Dedifferentiated amniotic fluid mesenchymal stem cell (primary cell): ENCODE results near the gene ZBTB7A.

Experiments used
- DNase-seq: peaks from one replicate; pipeline ENCODE4 v3.0.0-alpha.2; 2016; ENCODE audit errors: extremely low spot score

Gene ZBTB7A

GRCh38 chr19:4068047-4068966, 1.6 kb upstream of the ZBTB7A start:
- no peak for DNase-seq

DNA sequence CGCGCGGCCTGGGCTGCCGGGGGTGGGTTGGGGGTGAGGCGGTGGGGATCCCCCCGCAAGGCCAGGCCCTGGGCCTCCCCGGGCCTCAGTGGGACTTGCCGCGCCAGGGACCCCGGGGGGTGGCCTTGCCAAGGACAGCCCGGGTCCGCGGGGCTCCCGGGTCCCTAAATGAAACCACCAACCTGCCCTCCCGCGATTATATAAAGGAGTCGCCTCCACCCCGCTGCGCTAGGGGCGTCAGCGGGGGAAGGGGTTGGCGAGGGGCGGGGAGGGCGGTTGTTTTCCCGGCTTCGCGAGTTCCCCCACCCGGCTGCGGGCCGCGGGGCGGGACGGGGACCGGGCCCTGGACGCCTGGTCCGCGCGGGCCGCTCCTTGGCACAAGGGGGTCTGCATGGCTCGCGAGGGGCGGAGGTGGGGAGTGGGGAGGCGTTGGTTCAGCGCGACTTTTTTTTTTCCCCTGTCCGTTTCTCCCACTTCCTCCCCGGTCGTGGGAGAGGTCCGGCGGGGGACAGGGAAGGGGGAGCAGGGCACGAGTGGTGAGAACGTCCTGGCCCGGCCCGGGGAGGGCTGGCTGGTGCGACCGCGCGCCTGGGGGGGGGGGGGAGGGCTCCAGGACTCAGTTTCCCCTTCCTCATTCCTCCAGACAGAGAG, 822 bp upstream of the ZBTB7A start:
- DNase-seq: no peak

GRCh38 chr19:4066176-4066606, 508 bp downstream of the ZBTB7A start:
- no peak for DNase-seq

DNA sequence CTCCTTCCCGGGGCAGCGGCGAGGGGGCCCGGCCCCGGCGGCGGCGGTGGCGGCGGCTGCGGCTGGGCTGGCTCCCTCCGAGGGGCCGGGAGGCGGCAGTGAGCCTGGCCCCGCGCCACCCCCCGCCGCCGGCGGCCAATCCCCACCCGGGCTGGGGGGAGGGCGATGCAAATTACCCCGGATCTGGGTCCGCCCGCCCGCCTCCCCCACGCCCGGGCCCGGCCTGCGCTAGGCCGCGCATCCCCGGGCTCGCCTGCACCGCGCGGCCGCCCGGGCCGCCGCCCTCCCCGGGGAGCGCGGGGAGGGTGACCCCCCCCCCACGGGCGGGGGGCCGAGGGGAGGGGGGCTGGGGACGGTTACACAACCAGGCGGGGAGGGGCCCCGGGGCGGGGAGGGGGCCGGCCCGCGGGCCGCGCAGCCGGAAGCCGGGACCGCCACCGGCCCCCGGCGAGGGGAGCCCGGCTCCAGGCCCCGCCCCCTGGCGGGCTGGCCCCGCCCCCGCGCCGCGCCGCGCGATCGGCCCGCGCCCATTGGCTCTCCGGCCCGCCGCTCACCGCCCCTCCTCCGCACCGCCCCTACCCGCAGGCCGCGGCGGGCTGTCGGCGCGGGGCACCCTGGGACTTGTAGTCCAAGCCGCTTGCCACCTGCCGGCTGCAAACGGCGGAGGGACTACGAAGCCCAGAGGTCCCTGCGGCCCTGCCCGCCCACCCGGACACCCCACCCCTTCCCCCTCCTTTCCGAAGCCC, 1.1 kb downstream of the ZBTB7A start:
- DNase-seq: peak; percentile 94

GRCh38 chr19:4064496-4065260, 2.0 kb downstream of the ZBTB7A start:
- DNase-seq: no peak

DNA sequence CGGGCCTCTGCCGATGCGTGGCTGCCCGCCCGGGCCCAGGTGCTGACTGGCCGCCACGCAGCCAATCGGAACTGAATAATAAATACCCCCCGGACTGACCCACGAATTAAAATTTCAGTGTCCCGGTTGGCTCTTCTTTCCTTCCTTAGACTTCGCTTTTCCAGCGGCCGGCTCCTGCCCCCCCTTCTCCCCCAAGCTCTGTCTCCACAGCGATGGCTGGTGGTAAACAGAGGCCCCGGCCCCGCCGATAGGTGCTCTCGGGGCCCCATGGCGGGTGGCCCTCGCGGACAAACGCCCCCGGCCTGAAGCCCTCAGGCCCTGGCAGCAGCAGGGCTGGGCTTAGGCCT, 2.6 kb downstream of the ZBTB7A start:
- DNase-seq: no peak

DNA sequence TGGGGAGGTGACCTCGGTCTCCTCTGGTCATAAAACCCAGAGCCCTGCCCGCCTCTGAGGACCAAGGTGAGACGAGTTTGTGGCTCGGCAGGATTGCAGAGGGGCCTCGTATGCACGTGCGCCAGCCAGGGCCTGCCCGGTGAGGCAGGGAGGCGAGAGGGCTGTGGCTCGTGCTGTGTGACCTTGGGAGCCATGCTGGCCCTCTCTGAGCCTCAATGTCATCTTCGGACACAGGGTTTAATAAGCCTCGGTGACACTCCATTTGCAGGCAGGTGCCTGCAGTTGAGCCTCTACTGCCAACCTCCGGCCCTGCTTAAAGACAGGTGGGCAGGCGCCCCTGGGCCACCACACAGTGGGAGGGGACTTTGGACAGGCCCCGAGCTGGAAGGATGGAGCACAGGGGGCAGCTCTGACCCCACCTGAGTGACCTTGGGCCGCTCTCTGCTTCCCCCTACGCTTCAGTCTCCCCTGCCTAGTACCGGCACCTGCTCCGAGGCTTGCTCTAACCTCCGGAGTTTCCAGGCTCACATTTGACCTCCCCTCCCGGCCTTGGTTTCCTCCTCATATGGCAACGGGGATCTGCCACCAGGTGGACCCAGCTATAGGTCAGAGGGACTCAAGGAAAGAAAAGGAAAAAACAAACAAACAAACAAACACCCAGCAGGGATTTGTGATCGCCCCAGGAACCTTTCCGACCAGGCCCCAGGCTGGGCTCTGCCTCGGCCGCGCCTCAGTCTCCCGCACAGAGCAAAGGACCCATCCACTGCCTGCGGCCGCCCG, 3.1 kb downstream of the ZBTB7A start:
- DNase-seq: no peak

DNA sequence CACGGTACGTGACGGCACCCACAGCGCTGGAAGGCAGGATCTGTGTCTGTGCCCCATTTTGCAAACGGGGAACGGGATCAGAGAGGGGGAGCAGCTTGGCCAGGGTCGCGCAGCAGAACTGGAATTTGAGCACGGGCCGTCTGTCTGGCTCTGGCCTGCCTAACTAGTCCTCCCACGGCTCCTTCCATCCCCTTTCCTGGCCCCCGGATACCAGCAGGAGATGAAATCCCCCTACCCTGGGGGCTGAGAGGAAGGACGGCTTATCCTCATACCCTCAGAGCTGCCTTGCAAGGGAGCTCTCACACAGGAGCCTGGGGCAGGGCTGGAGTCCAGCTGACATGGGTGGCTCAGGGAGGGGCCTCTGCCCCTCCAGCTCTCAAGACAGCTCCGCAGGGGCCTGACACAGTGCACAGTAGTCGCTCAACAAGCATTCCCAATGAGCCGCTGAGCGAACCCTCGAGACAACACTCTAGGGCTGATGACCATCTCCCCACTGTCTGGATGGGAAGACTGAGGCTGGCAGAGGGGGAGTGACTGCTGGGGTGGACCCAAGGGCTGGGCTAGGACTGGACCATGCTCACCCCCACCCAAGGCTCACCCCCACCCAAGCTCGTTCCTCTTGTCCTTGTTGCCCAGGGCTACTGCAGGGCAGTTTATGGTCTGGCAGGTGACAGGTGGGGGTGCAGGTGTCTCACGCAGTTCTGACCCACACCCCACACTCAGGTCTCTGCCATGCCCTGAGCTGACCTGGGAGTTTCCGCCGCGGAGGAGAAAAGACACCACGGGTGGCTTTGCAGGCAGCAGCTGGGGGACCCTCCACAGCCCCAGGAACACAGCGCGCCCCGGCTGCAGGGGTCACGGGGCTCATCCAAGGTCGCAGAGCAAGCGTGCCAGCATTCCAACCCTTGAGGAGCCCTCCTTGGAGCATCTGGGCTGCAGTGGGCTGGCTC, 4.0 kb downstream of the ZBTB7A start:
- DNase-seq: no peak

- no peak for DNase-seq
Observed at GRCh38 chr19:4061683-4062418, 4.8 kb downstream of the ZBTB7A start.

- no peak for DNase-seq
Observed at GRCh38 chr19:4061178-4061682, 5.5 kb downstream of the ZBTB7A start.

DNA sequence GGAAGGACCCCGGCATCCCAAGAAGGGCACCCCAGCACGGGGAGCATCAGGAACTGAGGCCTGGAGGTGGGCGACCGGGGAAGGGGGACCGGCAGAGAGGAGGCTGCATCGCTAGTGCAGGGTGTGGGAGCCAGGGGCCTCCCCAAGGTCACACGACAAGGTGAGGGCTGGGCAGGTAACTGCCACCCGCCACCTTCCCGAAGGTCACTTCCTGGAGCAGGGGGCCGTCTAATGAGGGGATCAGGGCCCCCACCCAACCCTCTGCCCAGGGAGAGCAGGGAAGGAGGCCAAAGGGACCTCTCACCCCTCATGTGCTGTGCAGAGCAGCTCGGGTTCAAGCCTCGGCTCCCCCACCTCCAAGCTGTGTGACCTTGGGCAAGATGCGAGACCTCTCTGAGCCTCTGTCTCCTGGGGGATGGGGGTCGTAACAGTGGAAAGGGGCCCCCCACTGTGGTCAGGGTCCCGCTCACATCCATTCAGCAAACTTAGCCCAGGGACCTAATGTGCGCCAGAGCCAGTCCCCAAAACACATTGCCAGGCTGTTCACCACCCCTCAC, 6.0 kb downstream of the ZBTB7A start:
- DNase-seq: no peak

DNA sequence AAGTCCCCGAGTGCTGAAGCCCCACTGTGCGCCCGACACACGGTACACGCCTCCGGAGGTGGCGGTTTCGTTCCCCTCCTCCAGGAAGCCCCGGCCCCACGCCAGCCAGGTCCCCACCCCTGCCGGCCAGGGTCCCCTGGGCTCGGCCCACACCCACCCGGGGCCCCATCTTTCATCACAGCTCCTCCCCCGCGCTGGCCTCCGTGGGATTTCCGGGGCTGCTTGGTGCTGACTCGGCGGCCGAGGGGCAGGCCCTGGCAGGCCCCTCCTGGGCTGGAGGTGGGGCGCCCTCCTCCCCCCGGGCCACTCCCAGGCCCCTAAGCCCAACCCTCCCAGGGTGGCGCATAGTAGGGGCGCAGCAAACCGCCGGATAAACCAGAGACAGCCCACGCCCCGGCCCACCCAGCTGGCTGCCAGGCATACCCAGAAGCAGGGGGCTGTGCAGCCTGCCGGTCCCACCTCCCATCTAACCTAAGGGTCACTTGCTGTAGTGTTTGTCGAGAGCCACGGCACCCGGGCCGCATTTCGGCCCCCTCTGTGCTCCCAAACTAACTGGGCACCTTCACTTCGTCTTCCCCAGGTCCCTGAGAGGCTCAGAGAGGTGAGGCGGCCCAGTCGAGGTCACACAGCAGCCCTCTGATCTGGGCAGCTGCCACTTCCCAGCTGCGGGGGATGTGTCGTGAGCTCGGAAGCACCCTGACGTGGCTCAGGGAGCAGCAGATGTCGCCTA, 6.6 kb downstream of the ZBTB7A start:
- DNase-seq: no peak

GRCh38 chr19:4059453-4059871, 7.2 kb downstream of the ZBTB7A start:
- no peak for DNase-seq

DNA sequence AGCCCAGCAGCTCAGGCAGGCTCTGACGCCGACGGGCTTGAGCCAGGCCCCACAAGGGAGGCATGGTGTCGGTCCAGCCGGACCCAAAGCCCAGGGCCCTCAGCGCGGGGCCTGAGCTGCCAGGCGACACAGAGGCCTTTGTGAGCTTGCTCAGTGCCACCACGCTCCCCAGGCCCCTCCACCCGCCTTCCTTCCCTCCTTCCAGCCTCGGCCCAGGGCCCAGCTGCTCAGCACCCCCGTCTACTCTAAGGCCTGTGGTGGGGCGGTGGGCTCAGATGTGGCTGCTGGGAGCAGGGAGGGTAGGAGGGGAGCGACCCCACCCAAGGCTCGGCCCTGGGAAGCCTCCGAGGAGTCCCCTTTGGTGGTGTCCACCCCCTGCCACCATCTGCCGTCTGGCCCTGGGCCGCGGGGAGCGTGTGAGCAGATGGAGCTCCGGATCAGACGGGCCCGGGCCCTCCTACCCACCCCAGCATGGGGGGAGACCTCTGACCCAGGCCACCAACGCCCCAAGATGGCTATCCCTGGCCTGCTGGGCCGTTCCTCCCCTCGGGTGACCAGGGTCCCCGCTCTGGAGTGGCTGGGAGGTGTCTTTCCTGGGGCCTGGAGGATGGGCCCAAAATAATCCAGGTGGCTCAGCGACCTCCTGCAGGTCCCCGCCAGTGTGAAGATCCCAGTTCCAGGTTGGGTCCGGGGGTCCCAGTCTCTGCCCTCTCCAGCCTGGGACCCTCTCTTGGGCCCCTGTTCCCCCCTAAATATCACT, 7.8 kb downstream of the ZBTB7A start:
- DNase-seq: no peak

GRCh38 chr19:4057931-4058692, 8.6 kb downstream of the ZBTB7A start:
- peak; percentile 52 for DNase-seq

DNA sequence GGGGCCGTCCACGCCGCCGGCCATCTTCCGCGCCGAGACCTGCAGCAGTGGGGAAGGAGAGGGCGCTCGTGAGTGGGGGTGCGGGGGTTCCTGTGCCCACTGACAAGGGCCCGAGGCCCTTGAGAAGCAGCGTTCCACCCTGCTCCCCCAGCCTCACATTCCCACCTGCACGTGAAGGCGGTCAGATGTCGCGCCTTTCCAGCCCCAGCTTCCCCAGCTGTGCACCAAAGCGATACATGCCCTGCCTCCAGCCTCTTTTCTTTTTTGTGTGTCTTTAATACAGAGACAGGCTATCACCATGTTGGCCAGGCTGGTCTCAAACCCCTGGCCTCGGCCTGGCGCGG, 11.5 kb downstream of the ZBTB7A start:
- no peak for DNase-seq
